GM18870 (cell line): ENCODE results near the gene RRAGD.
"Not testable (repeated sequence)": the region's sequence is repeated elsewhere in the genome, so short reads cannot be mapped to it uniquely, and the experiment has no call there.

Experiments used
- ATAC-seq: cut with Tn5 transposase; IDR thresholded peaks from one replicate; pipeline ENCODE4 v1.9.1; 2021; ENCODE audit warnings: moderate library complexity; ENCODE audit not compliant: unreplicated experiment

RRAGD gene

GRCh38 chr6:89413006-89413400, 930 bp upstream of the RRAGD start:
- ATAC-seq, result no peak

DNA sequence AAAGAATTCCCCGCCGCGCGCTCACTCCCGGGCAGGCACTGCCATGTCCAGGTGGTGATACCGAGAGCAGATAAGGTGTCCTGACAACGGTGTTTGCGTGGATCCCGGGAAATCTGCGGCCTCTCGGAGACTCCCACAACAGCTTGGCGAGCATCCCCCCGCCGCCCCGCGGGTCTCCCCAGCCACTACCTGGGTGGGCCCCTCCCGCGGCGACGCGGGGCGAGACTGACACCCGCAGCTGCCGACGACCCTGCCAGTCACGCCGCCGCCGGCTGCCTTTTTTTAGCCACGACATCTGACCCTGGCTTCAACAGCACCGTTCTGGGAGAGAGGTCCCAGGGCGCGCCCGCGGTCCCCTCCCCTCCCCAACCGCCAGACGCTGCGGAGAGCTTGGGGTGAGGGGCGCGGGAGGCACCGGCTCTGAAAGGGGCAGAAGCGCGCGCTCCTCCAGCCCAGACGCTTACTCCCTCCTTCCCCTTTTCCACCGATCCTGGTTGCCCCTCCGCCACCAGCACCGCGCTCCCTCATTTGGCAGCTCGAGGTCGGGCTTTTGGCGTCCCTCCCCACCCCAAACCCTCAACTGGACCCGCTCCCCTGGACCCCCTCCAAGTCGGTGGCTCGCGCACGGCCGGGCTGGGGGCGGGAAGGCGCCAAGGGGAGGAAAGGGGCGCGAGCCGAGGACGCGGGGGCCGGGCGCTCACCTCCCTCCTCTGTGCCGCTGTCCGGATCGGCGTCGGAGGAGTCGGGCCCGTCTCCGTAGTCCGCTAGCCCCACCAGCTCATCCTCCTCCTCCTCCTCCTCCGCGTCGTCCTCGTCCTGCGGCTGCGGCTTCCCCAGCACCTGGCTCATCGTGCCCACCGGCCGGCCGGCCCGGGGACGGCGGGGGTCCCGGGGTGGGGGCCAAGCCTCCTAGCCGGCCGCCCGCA, 665 bp downstream of the RRAGD start:
- peak; percentile 14 for ATAC-seq

DNA sequence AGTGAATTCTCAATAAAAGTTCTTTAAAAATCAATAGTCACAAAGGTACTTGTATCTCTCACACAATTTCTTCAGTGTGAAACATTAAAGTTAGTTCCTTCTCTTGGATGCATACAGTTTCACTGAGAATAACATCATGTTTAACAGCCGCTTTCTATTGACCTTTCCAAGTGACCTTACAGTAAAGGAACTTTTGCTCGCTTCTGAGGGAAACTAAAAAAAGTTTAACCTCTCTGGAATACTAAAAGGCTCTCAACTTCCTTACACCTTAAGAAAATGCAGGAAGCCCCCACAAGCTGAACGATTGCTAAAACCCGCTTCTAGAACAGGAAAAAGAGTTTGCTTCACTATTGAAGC, 1.3 kb downstream of the RRAGD start:
- ATAC-seq, result no peak

GRCh38 chr6:89410231-89410761, 1.8 kb downstream of the RRAGD start:
- no peak for ATAC-seq

DNA sequence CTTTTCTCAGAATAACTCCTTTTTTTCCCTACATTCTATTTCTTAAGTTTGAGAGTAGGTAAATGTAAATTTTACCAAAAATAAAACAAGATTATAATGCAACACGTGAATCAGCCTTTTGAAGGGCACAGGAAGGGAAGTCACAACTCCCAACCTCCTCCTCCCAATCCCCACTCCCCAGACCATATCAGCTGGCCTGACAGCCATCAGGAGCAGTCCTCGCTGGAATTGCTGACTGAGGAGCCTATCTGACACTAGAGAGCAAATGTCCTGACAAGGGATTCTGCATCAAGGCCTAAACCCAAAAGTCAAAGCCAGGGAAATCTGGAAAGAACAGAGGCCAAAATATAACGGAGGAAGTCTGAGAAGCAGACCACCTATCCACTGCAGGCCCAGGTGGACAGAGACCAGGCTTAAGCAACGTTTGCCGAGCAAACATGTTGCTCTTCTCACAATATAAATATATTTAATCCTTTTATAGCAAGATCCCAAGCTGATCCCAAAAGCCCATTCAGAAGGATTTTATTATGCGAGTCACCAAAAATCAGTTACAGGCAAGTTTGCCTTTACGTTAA, 2.5 kb downstream of the RRAGD start:
- ATAC-seq, result no peak

GRCh38 chr6:89406141-89406540, 5.9 kb downstream of the RRAGD start:
- no peak for ATAC-seq

DNA sequence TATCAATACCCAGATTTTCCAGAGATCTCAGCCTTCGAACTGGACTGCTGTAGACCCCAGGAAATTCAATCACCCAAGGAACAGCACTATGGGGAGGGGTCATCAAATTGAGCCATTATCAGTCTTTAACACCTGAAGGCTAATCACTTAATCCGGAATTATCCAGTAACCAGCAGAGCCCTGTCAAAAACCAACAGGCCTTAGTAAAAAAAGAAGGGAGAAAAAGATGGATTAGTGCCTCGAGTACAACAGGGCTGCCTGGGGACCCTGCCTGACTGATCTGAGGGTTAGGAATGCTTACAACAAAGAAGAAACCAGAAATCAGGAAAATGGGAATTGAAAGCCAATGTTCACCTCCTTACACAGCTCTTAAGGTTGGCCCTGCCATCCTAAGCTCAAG, 7.6 kb downstream of the RRAGD start:
- ATAC-seq, result no peak

- no peak for ATAC-seq
Observed at GRCh38 chr6:89402776-89403175, 9.3 kb downstream of the RRAGD start.

GRCh38 chr6:89400912-89401399, 11.1 kb downstream of the RRAGD start:
- no peak for ATAC-seq

DNA sequence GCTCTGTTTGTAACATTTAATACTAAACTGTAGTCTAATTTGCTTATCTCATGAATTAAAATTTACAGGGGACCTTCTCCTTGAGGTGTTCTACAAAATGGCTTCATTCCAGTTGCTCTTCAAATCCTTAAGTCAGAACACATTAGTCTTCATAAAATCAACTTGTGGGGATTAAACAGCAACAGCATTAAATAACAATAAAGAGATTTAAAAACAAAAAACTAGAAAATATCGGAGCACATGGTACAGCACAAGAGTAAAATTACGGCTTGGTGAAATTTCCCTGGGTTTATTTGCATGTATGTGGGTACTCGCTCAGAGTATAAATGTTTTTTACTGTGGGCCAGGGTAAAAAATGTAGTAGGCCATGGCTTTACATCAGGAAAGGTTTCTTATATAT, 12.0 kb downstream of the RRAGD start:
- no peak for ATAC-seq

DNA sequence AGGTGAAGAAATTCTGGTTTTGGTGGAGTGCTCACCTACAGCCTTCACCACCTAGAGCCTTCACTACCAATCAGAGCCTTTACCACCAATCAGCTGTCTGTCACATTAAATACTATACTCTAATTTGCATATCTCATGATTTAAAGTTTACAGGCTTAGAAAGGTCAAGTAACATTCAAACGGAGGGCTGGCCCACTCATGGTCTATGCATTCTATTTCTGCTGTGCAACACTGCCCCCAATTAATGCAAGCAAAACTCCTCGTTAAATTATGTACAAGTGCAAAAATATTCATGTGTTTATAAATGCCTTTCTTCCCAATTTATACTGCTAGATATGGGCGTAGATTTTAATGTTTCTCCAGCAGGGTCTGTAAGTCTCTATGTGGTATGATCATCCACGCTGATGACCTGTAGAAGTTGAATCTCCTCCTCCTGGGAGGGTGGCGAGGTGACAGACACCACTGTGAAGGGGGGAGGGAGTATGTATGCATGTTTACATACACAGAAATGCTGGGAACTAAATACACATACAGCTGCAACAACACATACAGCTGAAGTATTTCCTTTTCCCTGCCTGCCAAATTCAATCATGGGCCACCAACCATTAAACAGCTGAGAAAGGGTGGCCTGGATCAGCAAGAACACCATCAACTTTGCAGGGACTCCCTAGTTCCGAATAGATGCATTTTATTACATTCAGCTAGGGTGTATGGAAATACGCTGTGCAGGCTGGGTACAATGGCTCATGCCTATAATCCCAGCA, 13.1 kb downstream of the RRAGD start:
- no peak for ATAC-seq

GRCh38 chr6:89397884-89398283, 14.2 kb downstream of the RRAGD start:
- ATAC-seq, result not testable (repeated sequence)

- no peak for ATAC-seq
Observed at GRCh38 chr6:89393659-89394058, 18.4 kb downstream of the RRAGD start.

GRCh38 chr6:89392823-89393222, 19.2 kb downstream of the RRAGD start:
- no peak for ATAC-seq

DNA sequence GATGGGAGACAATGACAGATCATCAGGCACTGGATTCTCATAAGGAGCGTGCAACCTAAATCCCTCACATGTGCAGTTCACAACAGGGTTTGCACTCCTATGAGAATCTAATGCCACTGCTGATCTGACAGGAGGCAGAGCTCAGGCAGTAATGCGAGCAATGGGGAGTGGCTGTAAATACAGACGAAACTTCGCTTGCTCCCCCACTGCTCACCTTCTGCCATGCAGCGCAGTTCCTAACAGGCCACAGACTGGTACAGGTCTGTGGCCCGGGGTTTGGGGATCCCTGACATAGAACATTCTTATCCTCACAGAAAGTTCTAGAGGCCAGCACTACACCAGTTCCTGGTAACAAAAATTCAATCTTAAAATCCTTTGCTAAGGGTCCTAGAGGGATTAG, 23.2 kb downstream of the RRAGD start:
- no peak for ATAC-seq

- peak; percentile 95 for ATAC-seq
Observed at GRCh38 chr6:89387516-89388201, 24.4 kb downstream of the RRAGD start.

- peak; percentile 8 for ATAC-seq
Observed at GRCh38 chr6:89386917-89387491, 25.1 kb downstream of the RRAGD start.

- ATAC-seq, result no peak
Observed at GRCh38 chr6:89385846-89386245, 26.2 kb downstream of the RRAGD start.

GRCh38 chr6:89385156-89385667, 26.9 kb downstream of the RRAGD start:
- peak; percentile 63 for ATAC-seq

GRCh38 chr6:89381031-89381430, 31.0 kb downstream of the RRAGD start:
- no peak for ATAC-seq
